ENCODE data around the gene ACSS1.

The ACSS1 gene

DNA sequence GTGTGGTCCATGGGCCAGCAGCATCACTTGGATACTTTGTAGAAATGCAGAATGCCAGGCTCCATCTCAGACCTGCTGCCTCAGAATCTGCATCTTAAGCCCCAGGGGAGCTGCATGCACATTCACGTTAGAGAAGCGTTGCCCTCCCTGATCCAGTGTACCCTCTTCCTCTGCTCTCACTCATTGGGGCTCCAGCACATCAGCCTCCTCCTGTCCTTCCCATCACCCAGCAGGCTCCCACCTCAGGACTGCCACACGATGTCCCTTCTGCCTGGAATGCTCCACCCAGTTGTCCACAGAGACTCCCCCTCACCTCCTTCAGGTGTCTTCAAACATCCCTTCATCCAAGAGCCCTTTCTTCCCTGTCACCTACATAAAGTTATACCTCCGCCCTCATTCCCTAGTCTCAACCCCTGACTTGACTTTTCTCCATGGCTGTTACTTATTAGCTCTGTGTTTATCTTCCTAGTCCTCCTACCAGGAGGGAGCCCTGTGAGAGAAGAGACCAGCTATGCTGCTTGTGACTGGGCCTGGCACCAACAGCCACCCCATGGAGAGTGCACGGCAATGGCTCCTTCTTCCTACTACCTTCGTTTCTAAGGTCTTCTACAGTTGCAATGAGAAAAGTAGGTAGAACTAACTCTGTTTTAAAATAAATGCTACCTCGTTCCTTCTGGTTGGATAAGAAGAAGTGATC, 3.3 kb upstream of the ACSS1 start:
- in situ Hi-C loops (cut with MboI; ENCODE audit: low sequenced_read_pairs): loop anchor here (10.0 kb wide), 1 partner anchor 66 kb away; the partner anchor contains the start of gene APMAP

DNA sequence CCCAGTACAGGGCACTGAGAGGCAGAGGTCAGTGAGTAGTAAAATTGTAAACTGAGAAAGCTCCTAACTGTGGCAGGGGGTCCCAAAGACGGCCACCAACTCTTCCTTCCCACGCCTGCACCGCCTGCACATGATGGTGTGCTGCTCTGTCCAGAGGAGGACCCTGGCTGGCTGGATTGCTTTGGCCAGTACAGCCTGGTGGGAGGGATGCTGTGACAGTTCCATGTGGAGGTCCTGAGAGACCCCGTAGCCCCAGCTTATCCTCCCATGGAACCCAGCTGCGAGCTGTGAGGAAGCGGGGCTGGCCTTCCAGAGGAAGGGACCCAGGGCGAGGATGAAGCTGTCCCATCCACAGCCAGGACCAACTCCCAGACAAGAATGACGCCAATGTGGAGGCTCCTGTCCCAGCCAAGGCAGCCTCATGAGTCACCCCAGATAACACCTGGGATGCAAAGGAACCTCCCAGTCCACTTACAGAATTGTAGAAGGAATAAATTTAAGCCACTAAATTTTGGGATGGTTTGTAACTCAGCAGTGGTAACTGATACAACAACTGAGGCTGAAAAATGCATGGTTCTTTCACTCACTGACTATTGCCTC, 2.0 kb upstream of the ACSS1 start:
- in situ Hi-C loops (cut with MboI; ENCODE audit: low sequenced_read_pairs): loop anchor here (10.0 kb wide), 1 partner anchor 65 kb away; the partner anchor contains the start of gene APMAP

DNA sequence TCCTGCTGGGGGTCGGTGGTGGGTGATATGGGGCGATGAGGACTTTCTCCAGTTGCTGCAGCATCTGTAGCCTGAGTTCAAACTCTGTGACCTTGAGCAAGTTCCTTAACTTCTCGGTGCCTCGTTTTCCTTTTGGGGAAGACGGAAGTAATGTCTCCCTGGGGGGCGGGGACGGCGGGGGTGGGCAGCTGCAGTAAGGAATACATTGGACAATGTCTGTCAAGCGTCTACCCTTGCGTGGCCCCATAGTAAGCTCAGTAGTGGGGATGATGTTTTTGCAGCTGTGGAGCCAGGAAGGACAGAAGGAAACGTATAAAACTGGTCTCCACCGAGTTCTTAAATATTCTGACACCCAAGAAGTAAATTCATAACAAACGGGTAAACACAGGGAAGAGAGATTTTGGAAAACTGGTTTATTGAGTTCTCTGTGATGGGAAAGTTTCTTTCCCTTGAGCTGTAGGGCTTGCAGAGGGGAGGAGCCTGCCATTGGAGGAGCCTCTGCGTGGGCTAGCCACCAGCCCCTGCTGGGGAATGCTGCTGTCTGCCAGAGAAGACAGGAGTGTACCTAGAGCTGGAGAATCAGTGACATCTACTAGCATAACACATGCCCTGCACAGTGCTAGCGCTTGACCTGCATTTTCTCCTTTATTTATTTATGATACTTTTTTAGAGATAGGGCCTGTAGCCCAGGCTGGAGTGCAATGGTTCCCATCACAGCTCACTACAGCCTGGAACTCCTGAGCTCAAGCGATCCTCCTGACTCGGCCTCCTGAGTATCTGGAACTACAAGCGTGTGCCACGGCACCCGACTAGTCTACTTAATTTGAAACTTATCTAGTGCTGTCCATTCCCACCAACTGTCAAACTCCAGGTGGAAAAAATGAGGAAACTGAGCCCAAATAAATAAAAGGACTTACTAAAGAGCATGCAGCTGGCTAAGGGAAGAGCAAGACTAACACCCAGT, 1.2 kb upstream of the ACSS1 start:
- in situ Hi-C loops (cut with MboI; ENCODE audit: low sequenced_read_pairs): no loop called here

DNA sequence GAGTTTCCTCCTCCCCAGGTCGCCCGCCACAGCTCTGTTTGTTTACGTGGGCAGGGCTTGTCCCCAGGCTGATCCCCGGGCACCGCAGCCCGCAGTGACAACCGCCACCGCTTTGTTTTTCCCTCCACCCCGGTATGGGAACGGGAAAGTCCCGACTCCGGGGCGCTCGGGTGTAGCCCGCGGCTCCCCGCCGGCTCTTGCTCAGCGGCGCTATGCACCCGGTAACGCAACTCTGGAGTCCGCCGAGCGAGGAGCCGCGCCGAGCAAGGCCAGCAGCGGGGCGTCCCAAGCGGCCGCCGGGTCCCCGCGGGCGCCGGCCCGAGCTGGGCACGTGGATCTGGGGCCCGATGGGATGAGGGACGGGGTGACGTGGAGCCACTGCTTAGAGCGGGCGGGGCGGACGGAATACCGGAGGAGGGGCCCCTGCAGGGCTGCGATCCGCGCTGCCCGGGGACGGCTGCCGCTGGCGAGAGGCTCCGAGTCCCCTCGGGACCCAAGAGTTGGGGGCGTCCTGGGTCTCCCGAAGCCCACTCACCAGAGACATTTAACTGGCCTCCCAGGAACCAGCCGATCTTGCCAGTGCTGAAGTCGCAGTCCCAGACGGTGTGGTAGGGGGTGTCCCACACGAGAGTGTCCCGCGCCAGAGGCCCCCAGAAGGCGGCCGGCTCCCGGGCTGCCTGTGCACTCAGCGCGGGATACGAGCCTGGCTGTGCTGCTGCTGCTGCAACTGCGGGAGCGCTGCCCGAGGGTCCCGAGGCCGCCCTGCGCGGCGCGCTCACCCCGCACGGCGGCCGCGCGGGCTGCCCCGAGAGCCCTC, 497 bp downstream of the ACSS1 start:
- in situ Hi-C loops (cut with MboI; ENCODE audit: low sequenced_read_pairs): no loop called here

DNA sequence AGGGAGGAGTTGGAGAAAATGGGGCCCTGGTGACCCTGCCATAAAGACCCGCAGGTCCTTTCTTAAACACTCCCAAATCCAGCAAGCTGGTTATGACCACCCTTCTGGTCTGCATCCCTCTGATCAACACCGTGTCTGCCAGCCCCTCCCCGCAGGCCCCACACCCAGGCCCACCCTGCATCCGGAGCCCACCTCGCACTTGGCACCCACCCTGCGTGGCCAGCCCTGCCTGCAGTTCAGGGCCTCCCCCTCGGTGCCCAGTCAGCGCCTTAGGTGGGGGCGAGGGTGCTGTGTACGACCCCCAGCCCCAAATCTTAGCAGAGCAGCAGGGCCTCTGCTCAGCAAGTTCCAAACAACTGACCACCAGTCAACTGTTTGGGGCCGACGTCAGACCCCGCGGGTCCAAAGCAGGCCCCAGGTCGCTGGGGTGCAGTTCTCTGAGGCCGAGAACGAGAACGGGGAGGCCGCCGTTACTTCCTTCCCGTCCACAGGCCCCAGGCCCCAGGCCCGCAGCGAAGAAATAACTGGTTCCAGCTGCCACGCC, 1.2 kb downstream of the ACSS1 start:
- in situ Hi-C loops (cut with MboI; ENCODE audit: low sequenced_read_pairs): no loop called here

DNA sequence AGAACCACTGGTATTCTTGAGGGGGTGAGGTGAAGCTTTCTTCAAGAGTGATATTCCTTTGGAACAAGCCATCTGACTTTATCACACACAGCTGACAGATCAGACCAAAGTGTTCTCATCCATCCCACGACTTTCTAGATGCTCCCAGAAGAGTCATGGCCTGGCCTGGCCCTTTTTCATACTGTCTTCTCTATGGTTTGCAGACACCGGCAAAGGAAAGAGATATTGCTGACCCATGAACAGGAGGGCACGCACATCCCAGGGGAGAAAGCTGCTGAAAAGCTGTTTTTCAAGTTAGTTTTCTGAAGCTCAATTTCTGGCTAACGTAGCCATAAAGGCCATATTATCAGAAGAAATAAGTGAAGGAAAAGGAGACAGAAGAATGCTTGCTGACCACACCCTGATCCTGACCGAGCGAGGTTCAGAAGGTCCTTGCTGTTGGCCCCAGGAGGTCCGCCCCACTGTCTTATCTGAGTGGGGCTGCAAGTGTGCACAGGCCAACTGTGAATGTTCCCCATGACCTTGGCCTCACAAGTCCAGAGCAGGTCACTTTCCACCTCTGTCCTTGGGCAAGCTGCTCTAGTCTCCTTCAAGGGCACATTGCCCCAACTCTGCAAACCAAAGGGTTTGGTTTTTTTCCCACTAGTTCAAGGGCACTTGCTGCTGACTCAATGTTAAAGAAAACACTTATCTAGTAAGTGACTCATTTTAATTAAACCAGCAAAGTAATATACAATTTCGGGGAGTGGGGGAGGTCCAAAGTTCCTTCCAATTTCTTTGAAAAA, 2.0 kb downstream of the ACSS1 start:
- in situ Hi-C loops (cut with MboI; ENCODE audit: low sequenced_read_pairs): no loop called here

DNA sequence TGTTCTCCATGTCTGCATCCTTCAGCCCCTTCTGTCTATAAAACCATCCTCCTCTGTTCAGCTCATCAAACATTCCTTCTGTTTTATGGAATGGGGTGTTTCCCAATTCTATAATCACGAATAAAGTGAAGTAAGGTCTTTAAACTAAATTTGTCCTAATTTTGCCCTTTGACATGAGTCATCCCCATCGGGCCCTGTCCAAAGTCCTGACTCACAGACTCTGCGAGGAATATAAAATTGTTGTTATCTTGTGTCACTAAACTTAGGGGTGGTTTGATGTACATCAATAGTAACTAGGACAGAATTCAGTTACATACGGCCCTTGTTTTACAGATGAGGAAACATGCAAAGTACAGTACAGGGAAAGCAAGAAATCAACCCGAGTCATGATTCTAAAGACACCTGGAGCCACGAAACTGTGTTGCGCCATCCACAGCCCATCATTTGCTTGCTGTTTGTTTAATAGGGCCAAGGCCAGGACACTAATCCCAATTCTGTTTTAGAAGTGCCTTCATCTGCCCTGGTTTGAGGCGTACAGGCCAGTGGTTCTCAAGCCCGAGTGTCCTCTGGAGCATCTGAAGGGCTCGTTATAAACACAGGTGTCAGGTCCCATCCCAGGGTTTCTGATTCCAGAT, 2.8 kb downstream of the ACSS1 start:
- in situ Hi-C loops (cut with MboI; ENCODE audit: low sequenced_read_pairs): no loop called here

DNA sequence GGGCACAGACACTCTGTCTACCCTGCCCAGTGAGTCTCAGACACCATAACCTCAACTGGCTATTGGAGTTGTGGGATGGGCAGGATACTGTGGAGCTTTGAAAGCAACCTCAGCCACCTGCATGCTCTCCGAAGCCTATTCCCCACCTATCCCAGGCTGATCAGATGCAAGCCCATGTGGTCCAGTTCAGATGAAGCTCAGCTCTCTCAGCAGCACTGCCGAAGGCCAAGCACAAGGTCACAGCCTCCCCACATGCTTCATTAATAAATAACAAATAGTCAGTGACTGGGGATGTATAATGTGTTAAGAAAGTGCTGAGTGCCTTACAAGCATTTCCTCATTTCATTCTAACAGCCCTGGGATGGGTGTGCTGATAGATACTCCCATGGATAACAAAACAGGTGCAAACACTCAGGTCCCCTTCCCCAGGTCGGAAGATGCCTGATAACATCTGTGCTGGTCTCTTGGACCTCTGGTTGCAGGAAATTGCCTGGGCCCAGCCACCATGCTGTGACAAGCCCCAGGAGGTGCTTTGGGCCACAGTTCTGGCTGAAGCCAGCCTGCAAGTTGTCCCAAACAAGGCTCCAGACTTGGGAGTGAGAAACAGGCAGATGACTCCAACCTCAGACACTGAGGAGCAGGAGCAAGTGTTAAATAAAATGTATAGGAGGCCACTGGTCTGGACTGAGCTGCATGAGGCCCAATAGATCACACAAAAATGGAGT, 3.7 kb downstream of the ACSS1 start:
- in situ Hi-C loops (cut with MboI; ENCODE audit: low sequenced_read_pairs): no loop called here

DNA sequence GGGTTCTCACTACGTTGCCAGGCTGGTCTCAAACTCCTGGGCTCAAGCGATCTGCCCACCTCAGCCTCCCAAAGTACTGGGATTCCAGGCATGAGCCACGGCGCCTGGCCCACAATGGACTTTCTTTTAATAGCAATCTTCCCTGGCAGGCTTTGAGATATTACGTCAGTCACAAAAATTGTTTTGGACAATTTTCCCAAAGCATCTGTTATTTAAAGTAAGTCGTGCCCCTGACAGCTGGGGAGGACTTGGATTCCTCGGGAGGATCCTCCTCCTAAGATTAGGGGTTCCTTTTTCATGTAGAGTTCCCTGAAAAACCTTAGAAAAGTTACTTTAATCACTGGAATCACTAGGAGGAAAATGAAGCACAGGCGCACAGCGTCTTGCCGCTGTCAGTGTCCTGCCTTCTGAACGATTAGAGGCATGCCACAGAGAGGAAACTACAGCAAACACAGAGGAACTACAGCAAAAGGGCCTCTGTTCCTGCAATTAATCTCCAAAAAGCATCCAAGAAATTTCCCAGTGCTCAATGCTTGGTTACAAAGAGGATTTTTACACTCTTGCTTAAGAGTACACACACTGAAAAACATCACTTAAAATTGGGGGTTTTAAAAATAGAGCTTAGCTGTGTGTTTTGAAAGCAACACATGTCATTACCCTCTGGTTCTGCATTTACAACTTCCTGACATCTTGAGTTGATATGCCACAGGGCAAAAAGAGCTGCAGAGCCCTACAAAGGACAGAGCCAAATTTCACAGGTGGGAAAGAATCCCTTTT, 4.5 kb downstream of the ACSS1 start:
- in situ Hi-C loops (cut with MboI; ENCODE audit: low sequenced_read_pairs): no loop called here

DNA sequence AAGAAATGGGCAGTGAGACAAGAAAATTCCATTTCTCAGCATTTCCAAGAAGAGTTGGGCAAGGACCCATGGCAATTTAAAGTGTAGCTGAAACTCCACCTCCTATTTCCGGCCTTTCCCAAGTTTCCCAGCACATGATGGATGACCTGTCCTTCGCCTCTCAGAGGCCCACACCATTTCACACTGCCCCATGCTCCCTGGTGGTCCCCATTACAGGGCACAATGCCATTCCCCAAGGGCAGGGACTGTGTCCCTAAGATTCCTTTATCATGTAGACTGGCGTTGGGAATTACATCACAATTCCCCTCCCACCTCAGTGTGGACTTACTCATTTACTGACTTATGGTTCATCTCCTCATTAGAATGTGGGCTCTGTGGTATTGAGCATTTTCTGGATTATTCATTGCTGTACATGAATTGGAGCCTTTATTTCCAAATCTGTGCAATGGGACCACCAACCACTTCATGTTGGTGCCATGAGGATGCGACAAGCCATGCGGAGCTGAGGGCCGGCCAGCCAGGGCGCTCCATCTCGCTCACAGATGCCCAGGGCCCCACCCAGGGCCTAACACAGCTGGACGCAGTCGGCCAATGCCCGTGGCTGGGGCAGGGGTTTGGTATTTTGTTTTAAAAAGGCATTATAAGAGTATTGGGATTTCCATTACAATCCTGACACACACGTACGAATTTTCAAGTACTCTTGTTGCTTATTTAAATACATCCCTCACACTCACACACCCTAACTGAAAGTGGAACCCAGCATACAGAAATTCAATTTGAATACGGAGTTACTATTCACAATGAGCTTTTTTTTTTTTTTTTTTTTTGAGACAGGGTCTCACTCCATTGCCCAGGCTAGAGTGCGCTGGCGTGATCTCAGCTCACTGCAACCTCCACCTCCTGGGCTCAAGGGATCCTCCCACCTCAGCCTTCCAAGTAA, 5.4 kb downstream of the ACSS1 start:
- in situ Hi-C loops (cut with MboI; ENCODE audit: low sequenced_read_pairs): no loop called here

DNA sequence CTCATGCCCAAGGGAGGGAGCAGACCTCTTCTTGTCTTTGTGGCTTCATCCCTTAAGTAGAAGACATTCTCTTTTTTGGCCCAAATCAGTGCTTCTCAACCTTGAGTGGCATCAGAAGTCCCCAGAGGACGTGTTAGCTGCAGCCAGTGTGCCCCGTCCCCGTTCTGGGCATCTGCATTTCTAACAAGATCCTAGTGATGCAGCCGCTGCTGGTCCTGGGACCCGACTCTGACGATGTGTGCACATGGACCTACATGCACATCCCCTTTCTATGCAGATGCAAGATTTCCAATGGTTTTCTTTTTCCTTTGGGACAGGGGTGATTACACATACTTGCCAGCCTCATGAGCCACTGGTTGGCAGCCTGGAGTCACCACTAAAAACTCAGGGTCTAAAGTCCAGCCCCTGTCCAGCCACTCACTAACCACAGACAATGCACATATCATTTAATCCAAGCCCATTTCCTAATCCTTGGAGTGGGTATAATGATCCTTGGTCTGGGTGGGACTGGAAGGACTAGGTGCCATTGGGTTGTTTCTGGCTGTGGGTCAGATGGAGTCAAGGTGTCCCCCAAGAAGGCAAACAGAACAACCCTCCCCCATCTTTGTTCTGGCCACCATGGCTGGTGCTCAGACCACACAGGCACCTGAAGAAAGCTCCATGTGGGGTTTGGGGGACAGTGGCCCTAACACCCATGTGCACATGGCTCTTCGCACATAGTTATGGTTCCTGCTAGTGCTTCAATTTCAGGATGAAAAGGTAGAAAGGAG, 6.4 kb downstream of the ACSS1 start:
- in situ Hi-C loops (cut with MboI; ENCODE audit: low sequenced_read_pairs): no loop called here

DNA sequence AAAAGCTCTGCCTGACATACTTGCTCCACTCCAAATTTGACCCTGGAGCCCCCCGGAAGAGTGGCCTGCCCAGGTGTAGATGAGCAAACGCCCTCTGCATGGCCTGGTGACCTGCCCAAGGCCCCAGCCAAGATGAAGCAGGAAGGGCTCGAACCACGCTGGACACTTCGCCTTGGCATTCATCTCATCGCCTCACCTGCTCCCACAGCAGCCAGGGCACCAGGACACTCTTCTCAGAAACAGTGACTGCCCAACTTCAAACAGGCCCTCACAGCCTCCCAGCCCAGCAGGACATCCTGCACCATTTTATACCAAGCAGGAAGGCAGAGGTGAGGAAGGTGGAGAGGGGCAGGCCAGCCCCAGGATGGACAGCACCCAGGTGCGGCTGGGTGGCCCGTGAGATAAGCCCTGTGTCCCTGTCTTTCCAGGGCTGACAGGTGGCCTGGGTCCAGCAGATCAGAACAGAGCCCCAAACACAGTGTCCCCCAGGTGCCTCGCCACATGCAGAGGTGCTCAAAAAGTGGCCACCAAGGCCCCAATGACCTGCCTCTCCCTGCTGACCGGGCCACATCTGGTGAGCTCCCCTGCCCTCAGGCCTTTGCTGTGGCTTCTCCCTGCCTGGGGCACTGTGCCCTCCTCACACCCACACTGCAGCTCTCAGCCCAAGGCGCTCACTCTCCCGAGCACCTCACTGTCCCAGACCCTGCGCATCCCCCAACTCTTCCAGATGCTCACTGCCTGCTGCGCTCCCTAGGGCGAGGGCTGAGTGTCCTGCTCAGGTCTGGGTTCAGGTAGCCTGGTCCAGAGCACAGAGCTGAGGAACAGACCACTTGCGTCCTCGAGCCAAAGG, 7.2 kb downstream of the ACSS1 start:
- in situ Hi-C loops (cut with MboI; ENCODE audit: low sequenced_read_pairs): no loop called here

DNA sequence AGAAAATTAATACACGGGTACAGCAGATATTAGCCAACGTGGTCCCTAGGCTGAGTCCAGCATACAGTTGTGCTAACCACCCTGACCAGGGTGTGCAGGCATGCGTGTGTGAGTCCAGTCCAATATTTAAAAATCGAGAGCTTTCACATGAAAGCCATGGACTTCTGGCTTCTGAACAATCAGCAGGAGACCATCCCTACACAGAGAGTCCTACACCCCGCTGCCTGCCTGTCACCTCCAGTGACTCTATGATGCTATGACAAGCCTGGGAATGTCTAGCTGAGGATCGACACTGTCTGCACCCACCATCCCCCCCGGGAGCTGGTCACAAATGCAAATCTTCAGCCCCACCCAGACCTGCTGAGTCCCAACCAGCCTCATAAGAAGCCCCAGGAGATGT, 7.9 kb downstream of the ACSS1 start:
- in situ Hi-C loops (cut with MboI; ENCODE audit: low sequenced_read_pairs): no loop called here

DNA sequence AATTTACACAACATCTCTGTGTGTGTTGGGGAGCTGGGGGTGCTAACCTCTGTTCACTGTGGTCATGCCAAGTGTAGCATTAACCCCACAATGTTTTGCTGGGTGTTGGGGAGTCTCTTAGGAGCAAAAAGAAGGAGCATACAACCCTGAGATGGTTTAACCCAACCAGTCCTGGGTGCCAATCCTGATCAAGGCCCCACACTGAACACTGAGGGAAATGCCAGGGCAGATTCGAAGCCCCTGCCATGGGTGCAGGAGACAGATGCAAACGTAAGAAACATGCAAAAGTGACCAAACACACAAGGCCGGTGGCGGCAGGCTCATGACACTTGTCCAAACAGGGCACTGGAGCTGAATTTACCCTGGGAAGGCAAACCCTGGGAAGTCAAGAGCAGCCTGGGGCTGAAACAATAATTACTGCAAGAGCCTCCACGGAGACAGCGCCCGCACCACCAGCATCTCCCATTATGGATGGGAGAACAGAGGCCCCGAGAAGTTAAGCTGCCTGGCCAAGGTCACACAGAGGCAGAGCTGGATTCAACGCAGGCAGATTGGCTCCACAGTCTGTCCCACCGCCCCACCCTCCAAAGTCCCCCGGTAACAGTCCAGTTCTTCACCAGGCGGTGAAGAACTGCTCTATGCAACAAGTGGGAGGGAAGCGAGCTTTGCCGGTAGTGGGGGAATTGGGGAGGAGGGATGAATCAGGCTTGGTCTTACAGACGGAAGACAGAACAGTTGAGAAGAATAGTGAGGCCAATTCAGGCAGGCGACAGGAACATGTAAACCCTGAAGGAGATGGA, 8.5 kb downstream of the ACSS1 start:
- in situ Hi-C loops (cut with MboI; ENCODE audit: low sequenced_read_pairs): no loop called here
